Neural progenitor cell (in vitro differentiated cells): ENCODE data around the gene ENO1.

Source experiments
- CTCF ChIP-seq: fragments of 200-600 bp; sonication (generic); IDR thresholded peaks from 2 replicates; pipeline ENCODE4 v1.5.1; 2017; ENCODE audit warnings: antibody characterized with exemption, mild to moderate bottlenecking
- EZH2 ChIP-seq: fragments of 200-600 bp; sonication (generic); IDR thresholded peaks from 2 replicates; pipeline ENCODE4 v1.6.1; 2017; ENCODE audit warnings: antibody characterized with exemption, mild to moderate bottlenecking, moderate library complexity
- EZH2phosphoT487 ChIP-seq: fragments of 200-600 bp; sonication (generic); IDR thresholded peaks from 2 replicates; pipeline ENCODE4 v1.6.1; 2017; ENCODE audit warnings: antibody characterized with exemption

GRCh38 chr1:8839990-8840389 is 38.5 kb downstream of the ENO1 start:
- no peak for TF ChIP-seq EZH2phosphoT487
- no peak for TF ChIP-seq CTCF
- no peak for TF ChIP-seq EZH2
